Measurements from ENCODE around the gene ADARB1. TPM values are rescaled to one million over a fixed set of nuclear protein-coding genes. Genes with fewer than 3 reads are reported as not detected.

ADARB1 gene
- total RNA-seq, 4 donors from 2014 or later, result 3.4 to 15.6 (median 5.7) TPM

DNA sequence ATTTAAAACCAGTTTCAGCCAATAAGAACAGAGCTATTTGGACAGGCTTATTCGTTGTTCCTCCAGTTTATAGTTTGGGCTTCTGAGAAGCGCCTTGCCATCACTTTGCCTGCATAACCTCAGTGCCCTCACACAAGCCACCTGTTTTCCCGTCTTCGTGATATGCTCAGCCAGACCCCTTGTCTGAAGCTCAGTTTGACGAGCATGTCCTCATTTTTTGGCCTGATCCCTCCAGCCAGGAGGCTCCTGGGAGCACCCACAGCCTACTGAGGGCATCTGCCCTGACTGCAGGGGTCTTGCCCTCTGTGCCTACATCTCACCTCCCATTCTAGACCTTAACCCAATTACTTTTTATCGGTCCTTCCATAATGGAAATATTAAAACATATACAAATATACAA is 95.3 kb downstream of the ADARB1 start:
- peaks cover 0 to 11% (median 0%) of the 10 kb centered on the region in 3 donors for H3K36me3 ChIP-seq
- no peak for DNase-seq
- H3K27me3 ChIP-seq, result no peaks in the 10 kb centered on the region
- peaks cover 10 to 34% (median 11%) of the 10 kb centered on the region in 3 donors for H3K4me1 ChIP-seq
- peak overlapping the region in 1 of 4 donors; percentile 84 for H3K27ac ChIP-seq
- TF ChIP-seq, protein P1, sequence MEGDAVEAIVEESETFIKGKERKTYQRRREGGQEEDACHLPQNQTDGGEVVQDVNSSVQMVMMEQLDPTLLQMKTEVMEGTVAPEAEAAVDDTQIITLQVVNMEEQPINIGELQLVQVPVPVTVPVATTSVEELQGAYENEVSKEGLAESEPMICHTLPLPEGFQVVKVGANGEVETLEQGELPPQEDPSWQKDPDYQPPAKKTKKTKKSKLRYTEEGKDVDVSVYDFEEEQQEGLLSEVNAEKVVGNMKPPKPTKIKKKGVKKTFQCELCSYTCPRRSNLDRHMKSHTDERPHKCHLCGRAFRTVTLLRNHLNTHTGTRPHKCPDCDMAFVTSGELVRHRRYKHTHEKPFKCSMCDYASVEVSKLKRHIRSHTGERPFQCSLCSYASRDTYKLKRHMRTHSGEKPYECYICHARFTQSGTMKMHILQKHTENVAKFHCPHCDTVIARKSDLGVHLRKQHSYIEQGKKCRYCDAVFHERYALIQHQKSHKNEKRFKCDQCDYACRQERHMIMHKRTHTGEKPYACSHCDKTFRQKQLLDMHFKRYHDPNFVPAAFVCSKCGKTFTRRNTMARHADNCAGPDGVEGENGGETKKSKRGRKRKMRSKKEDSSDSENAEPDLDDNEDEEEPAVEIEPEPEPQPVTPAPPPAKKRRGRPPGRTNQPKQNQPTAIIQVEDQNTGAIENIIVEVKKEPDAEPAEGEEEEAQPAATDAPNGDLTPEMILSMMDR (IDR thresholded peaks at IDR 0.05), result no peak
- TF ChIP-seq POLR2A (IDR thresholded peaks at IDR 0.05), result no peak
- H3K4me3 ChIP-seq, result no peak overlapping the region
- H3K9me3 ChIP-seq, result no peaks in the 10 kb centered on the region
- intact Hi-C loops (cut with DNase I), result no loop called here
- WGBS, 2 donors, result 76 to 83% methylated on average over 6 of the region's 6 CpGs

DNA sequence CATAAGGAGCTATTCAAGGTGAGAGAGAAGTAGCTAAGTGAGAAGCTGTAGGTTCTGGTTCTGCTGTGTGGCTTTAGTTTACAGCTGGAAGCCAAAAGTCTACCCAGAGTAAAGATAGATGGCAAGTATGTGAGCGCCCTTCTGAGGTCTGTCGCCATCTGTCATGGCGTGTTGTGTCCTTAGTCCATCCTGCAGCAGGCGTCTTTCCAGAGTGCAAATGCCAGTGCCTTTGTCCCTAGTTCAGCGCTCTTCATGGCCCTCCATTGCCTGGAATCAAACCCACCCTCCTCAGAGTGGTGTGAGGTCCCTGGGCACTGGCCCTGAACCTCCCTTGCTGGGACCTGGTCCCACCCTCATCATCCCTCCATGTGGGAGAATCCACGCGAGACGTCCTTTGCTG is 96.6 kb downstream of the ADARB1 start:
- intact Hi-C loops (cut with DNase I), result no loop called here
- H3K4me3 ChIP-seq, result no peak overlapping the region
- 92 to 96% methylated on average over 8 of the region's 8 CpGs for WGBS, 2 donors
- peaks cover 10 to 34% (median 11%) of the 10 kb centered on the region in 3 donors for H3K4me1 ChIP-seq
- H3K27me3 ChIP-seq, result no peaks in the 10 kb centered on the region
- TF ChIP-seq, protein P1 (IDR thresholded peaks at IDR 0.05), result no peak
- TF ChIP-seq POLR2A (IDR thresholded peaks at IDR 0.05), result no peak
- H3K9me3 ChIP-seq, result no peaks in the 10 kb centered on the region
- no peak overlapping the region for H3K27ac ChIP-seq
- no peak for DNase-seq
- H3K36me3 ChIP-seq, result peaks cover 0 to 15% (median 0%) of the 10 kb centered on the region in 3 donors

DNA sequence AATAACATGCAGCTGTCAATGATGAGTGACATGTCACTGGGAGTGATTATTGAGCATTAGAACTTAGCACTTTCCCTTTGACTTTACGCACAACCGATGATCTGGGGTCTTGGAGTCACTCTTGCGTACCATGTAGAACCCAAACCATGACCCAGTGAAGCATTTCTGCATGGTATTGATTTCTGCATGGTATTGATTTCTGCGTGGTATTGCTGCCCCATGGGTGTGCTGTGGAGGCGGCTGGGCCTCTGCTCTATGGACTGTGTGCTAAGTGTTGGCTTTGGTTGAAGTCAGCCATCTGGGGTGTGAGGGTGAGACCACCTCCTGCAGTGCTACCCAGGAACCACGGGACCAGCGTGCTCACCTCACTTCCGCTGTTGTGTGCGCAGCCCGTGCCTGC is 98.0 kb downstream of the ADARB1 start:
- Histone ChIP-seq H3K9me3 (no peaks in the 10 kb centered on the region), H3K36me3 (peaks cover 0 to 30% (median 0%) of the 10 kb centered on the region in 3 donors), H3K27me3 (no peaks in the 10 kb centered on the region), H3K27ac (no peak overlapping the region), H3K4me1 (peaks cover 5 to 22% (median 11%) of the 10 kb centered on the region in 3 donors), H3K4me3 (no peak overlapping the region)
- 93 to 96% methylated on average over 10 of the region's 10 CpGs for WGBS, 2 donors
- intact Hi-C loops (cut with DNase I), result no loop called here
- DNase-seq, result no peak
- no peak for TF ChIP-seq POLR2A (IDR thresholded peaks at IDR 0.05)
- TF ChIP-seq, protein P1 (IDR thresholded peaks at IDR 0.05), result no peak

DNA sequence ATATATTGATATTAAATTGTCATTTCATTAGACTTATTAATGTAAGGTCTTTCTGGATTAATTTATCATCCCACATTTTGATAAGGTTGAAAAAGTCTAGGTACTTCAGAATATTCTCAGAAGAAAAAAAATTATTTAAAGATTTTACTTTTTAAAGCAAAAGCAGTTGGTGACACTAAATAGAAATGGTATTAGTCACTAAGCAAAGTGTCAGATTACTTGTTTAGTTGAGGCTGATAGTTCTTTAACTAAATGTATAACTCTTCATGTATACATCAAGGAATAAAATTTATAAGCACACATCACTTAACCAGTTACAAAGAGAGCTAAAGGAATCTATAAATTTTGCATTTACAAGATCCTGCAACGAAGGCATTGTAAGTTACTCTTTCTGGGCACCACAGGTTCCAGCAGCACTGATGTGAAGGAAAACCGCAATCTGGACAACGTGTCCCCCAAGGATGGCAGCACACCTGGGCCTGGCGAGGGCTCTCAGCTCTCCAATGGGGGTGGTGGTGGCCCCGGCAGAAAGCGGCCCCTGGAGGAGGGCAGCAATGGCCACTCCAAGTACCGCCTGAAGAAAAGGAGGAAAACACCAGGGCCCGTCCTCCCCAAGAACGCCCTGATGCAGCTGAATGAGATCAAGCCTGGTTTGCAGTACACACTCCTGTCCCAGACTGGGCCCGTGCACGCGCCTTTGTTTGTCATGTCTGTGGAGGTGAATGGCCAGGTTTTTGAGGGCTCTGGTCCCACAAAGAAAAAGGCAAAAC is 101.1 kb downstream of the ADARB1 start:
- Histone ChIP-seq H3K4me1 (no peaks in the 10 kb centered on the region), H3K36me3 (peaks cover 0 to 48% (median 0%) of the 10 kb centered on the region in 3 donors), H3K4me3 (no peak overlapping the region), H3K9me3 (no peaks in the 10 kb centered on the region), H3K27me3 (no peaks in the 10 kb centered on the region), H3K27ac (no peak overlapping the region)
- 84 to 86% methylated on average over 8 to 9 of the region's 12 CpGs for WGBS, 2 donors
- intact Hi-C loops (cut with DNase I), result no loop called here
- no peak for DNase-seq
- TF ChIP-seq POLR2A (IDR thresholded peaks at IDR 0.05), result no peak
- TF ChIP-seq, protein P1 (IDR thresholded peaks at IDR 0.05), result no peak

DNA sequence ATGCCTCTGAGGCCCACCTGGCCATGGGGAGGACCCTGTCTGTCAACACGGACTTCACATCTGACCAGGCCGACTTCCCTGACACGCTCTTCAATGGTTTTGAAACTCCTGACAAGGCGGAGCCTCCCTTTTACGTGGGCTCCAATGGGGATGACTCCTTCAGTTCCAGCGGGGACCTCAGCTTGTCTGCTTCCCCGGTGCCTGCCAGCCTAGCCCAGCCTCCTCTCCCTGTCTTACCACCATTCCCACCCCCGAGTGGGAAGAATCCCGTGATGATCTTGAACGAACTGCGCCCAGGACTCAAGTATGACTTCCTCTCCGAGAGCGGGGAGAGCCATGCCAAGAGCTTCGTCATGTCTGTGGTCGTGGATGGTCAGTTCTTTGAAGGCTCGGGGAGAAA is 101.8 kb downstream of the ADARB1 start:
- Histone ChIP-seq H3K4me3 (no peak overlapping the region), H3K27ac (no peak overlapping the region), H3K27me3 (no peaks in the 10 kb centered on the region), H3K4me1 (no peaks in the 10 kb centered on the region), H3K9me3 (no peaks in the 10 kb centered on the region), H3K36me3 (peaks cover 0 to 54% (median 0%) of the 10 kb centered on the region in 3 donors)
- 89 to 97% methylated on average over 7 to 9 of the region's 16 CpGs for WGBS, 2 donors
- intact Hi-C loops (cut with DNase I), result no loop called here
- DNase-seq, result no peak
- TF ChIP-seq, protein P1 (IDR thresholded peaks at IDR 0.05), result no peak
- TF ChIP-seq POLR2A (IDR thresholded peaks at IDR 0.05), result no peak
